Ureter (tissue), 1 donor: Measurements from ENCODE around the gene IRF7. TPM values are rescaled to one million over a fixed set of nuclear protein-coding genes. Genes with fewer than 3 reads are reported as not detected.

Experiments
- DNase-seq: peaks from one replicate; pipeline ENCODE4 v3.0.0-alpha.2; 2020; ENCODE audit warnings: low spot score
- total RNA-seq: library from RNA; stranded (reverse); gene quantifications from one replicate; pipeline ENCODE4 v1.2.4, GENCODE V29; 2023
- donor health status: DM: yes; HTN: yes; CAD: no.

Gene IRF7
- total RNA-seq, 1 donor from 2014 or later = 14.9 TPM

DNA sequence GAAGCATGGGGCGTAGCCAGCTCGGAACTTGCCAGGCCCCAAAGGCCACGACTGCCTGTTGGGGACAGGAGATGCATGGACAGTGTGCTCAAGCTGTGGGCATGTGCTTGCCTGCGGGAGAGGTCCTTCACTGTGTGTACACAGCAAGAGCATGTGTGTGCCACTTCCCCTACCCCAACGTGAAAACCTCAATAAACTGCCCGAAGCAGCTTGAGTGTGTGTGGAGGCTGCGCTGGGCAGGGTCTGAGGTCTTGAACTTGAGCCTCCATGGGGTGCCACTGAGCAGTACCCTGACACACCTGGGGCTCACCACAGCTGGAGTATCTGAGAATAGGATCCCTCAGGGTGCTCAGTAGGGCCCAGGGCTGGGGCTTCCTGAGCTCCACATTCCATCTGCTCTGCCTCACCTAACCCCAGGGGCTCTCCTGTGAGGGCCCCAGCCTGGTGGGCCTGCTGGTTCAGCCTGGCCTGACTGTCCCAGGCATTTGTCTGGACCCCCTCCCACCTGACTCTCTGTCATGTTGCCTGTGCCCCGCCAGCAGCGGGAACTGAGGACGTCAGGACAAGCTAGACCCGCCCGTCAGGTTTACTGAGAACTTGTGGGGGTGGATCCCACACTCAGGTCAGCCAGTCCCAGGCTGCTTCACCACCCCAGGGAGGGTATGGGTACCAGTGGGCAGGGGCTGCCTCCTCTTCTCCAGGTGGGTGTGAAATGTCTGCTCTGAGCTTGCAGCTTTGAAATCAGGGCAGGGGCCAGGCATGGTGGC, 51.8 kb downstream of the IRF7 start:
- DNase-seq = peak; percentile 69

GRCh38 chr11:563066-563811, 52.5 kb downstream of the IRF7 start:
- peak; percentile 47 for DNase-seq

Other genes starting within 250 kb of the IRF7 start
- gene B4GALNT4, start 246.5 kb downstream of the IRF7 start, total RNA-seq = 3.3 TPM
- 78.5 TPM for gene PKP3, start 221.7 kb downstream of the IRF7 start, total RNA-seq
- gene SIGIRR, start 201.0 kb downstream of the IRF7 start, total RNA-seq = 73.9 TPM
- gene ANO9, start 173.9 kb downstream of the IRF7 start, total RNA-seq = 17.9 TPM
- gene PTDSS2, start 165.7 kb downstream of the IRF7 start, total RNA-seq = 28.6 TPM
- gene RNH1, start 108.7 kb downstream of the IRF7 start, total RNA-seq = 182 TPM
- 85.3 TPM for gene HRAS, start 80.4 kb downstream of the IRF7 start, total RNA-seq
- gene LRRC56, start 78.4 kb downstream of the IRF7 start, total RNA-seq = 3.4 TPM
- gene LMNTD2, start 55.2 kb downstream of the IRF7 start, total RNA-seq = 8.8 TPM
- gene RASSF7, start 55.0 kb downstream of the IRF7 start, total RNA-seq = 54.9 TPM
- 43.6 TPM for gene PHRF1, start 39.5 kb downstream of the IRF7 start, total RNA-seq
- gene CDHR5, start 9.0 kb upstream of the IRF7 start, total RNA-seq = not detected
- not detected for gene SCT, start 11.2 kb upstream of the IRF7 start, total RNA-seq
- 2.6 TPM for gene DRD4, start 21.3 kb upstream of the IRF7 start, total RNA-seq
- gene DEAF1, start 79.3 kb upstream of the IRF7 start, total RNA-seq = 36.9 TPM
- gene TMEM80, start 79.9 kb upstream of the IRF7 start, total RNA-seq = 32.5 TPM
- 156 TPM for gene EPS8L2, start 90.3 kb upstream of the IRF7 start, total RNA-seq
- 172 TPM for gene TALDO1, start 131.5 kb upstream of the IRF7 start, total RNA-seq
- gene GATD1, start 161.5 kb upstream of the IRF7 start, total RNA-seq = 82.5 TPM
- 0.23 TPM for gene CEND1, start 174.1 kb upstream of the IRF7 start, total RNA-seq
- gene SLC25A22, start 182.3 kb upstream of the IRF7 start, total RNA-seq = 28.4 TPM
- gene PIDD1, start 189.3 kb upstream of the IRF7 start, total RNA-seq = 20.6 TPM
- 2,024 TPM for gene RPLP2, start 194.0 kb upstream of the IRF7 start, total RNA-seq
- 118 TPM for gene PNPLA2, start 203.0 kb upstream of the IRF7 start, total RNA-seq
- 45.8 TPM for gene CRACR2B, start 212.0 kb upstream of the IRF7 start, total RNA-seq
- gene CD151, start 217.0 kb upstream of the IRF7 start, total RNA-seq = 241 TPM
- 112 TPM for gene POLR2L, start 226.6 kb upstream of the IRF7 start, total RNA-seq
- gene TSPAN4, start 226.9 kb upstream of the IRF7 start, total RNA-seq = 47.2 TPM